SK-N-SH (cell line): ENCODE measurements around the gene MAP4. TPM values are rescaled to one million over a fixed set of nuclear protein-coding genes. Genes with fewer than 3 reads are reported as not detected.
A peak's percentile ranks its signal among the peaks of the same experiment; 100 is the strongest.

Experiments
- CTCF ChIA-PET: fragments of 300-600, 350-600 bp; formaldehyde crosslinking; extraction: SDS; loops from one replicate; lab custom pipeline; 2021; lab: Yijun Ruan, JAX
- POLR2A ChIA-PET: fragments of 350-600 bp; sonication (Branson Sonifier 250); formaldehyde crosslinking; extraction: SDS; loops from one replicate; lab custom pipeline; 2020; ENCODE audit warnings: antibody characterized with exemption, inconsistent platforms; lab: Yijun Ruan, JAX
- DNase-seq: peaks from one replicate; pipeline ENCODE4 v3.0.0; 2012
- H2AFZ ChIP-seq: fragments of 200-600 bp; sonication (generic); 2 replicates; pipeline ENCODE4 v1.8.1; 2016; ENCODE audit warnings: antibody characterized with exemption, mild to moderate bottlenecking, low read depth
- H3F3A ChIP-seq: fragments of 200-600 bp; sonication (generic); replicated peaks from 2 replicates; pipeline ENCODE3; 2016; ENCODE audit warnings: antibody characterized with exemption, mild to moderate bottlenecking; ENCODE audit not compliant: insufficient read depth
- H3K27ac ChIP-seq, 2 experiments: fragments of 200-500 bp in 1 of 2; fragments of 200-600 bp in 1 of 2; sonication (Bioruptor generic) in 1 of 2; sonication (generic), shearing (Covaris generic) in 1 of 2; 2 replicates each; pipeline versions ENCODE4 v1.5.1 to v1.6.1; 2014 to 2016; ENCODE audit warnings: low read depth in 2 of 2, inconsistent platforms in 1 of 2, low read length in 1 of 2, mild to moderate bottlenecking in 1 of 2, mixed read lengths in 1 of 2
- H3K27me3 ChIP-seq: fragments of 200-600 bp; sonication (generic), shearing (Covaris generic); 2 replicates; pipeline ENCODE4 v1.6.1; 2016; ENCODE audit warnings: mixed run types; ENCODE audit not compliant: insufficient read depth
- H3K36me3 ChIP-seq, 2 experiments: fragments of 200-500 bp in 1 of 2; fragments of 200-600 bp in 1 of 2; sonication (Bioruptor generic) in 1 of 2; sonication (generic) in 1 of 2; replicated peaks in 1 of 2; 2 replicates each; pipeline versions ENCODE3 to v1.5.1; 2014 to 2016; ENCODE audit warnings: low read length in 1 of 2, mild to moderate bottlenecking in 1 of 2; ENCODE audit not compliant: insufficient read depth in 2 of 2, control insufficient read depth in 1 of 2
- H3K4me1 ChIP-seq, 2 experiments: fragments of 200-500 bp in 1 of 2; fragments of 200-600 bp in 1 of 2; sonication (Bioruptor generic) in 1 of 2; sonication (generic), shearing (Covaris generic) in 1 of 2; 2 replicates each; pipeline versions ENCODE4 v1.5.1 to v1.6.1; 2014 to 2016; ENCODE audit warnings: low read depth in 1 of 2, low read length in 1 of 2, mixed run types in 1 of 2; ENCODE audit not compliant: insufficient read depth in 2 of 2, control insufficient read depth in 1 of 2
- H3K4me2 ChIP-seq: fragments of 200-600 bp; sonication (generic), shearing (Covaris generic); 2 replicates; pipeline ENCODE4 v1.6.1; 2017; ENCODE audit warnings: mixed run types
- H3K4me3 ChIP-seq, 2 experiments: fragments of 200-500 bp in 1 of 2; fragments of 200-600 bp in 1 of 2; sonication (Bioruptor generic) in 1 of 2; sonication (generic), shearing (Covaris generic) in 1 of 2; 2 replicates each; pipeline versions ENCODE4 v1.5.1 to v1.8.1; 2014 to 2016; ENCODE audit warnings: low read depth in 2 of 2, inconsistent platforms in 1 of 2, low read length in 1 of 2, mild to moderate bottlenecking in 1 of 2, mixed read lengths in 1 of 2, moderate library complexity in 1 of 2
- H3K79me2 ChIP-seq: fragments of 200-600 bp; sonication (generic); 2 replicates; pipeline ENCODE4 v1.8.1; 2017; ENCODE audit warnings: mild to moderate bottlenecking; ENCODE audit not compliant: insufficient read depth
- H3K9ac ChIP-seq: fragments of 200-600 bp; sonication (generic); 2 replicates; pipeline ENCODE4 v1.6.1; 2017; ENCODE audit warnings: mixed run types
- H3K9me2 ChIP-seq: fragments of 200-600 bp; sonication (generic); 2 replicates; pipeline ENCODE4 v1.6.1; 2017; ENCODE audit warnings: mixed run types
- H3K9me3 ChIP-seq: fragments of 200-600 bp; sonication (generic); 2 replicates; pipeline ENCODE4 v1.6.1; 2017; ENCODE audit warnings: mixed run types, mild to moderate bottlenecking, moderate library complexity
- H4K20me1 ChIP-seq: fragments of 200-600 bp; sonication (generic); 2 replicates; pipeline ENCODE4 v1.6.1; 2017; ENCODE audit warnings: mild to moderate bottlenecking, mixed run types; ENCODE audit not compliant: insufficient read depth
- ELF1 ChIP-seq: IDR thresholded peaks from 2 replicates; pipeline ENCODE4 v1.4.0; 2012
- RAD21 ChIP-seq: IDR thresholded peaks from 2 replicates; pipeline ENCODE4 v1.6.1; 2012; ENCODE audit warnings: mild to moderate bottlenecking, low read length
- REST ChIP-seq: IDR thresholded peaks from 2 replicates; pipeline ENCODE4 v1.6.1; 2012; ENCODE audit warnings: mild to moderate bottlenecking, low read depth, low read length, moderate library complexity
- SIN3A ChIP-seq: IDR thresholded peaks from 2 replicates; pipeline ENCODE4 v1.6.1; 2012; ENCODE audit warnings: low read depth, mild to moderate bottlenecking, low read length, moderate library complexity, borderline replicate concordance
- SMC3 ChIP-seq: IDR thresholded peaks from 2 replicates; pipeline ENCODE4 v1.6.1; 2012; ENCODE audit warnings: low read depth, low read length, improper control_type of control experiment
- TAF1 ChIP-seq: IDR thresholded peaks from 2 replicates; pipeline ENCODE4 v1.6.1; 2012; ENCODE audit warnings: low read depth, mild to moderate bottlenecking, low read length, moderate library complexity, borderline replicate concordance
- YY1 ChIP-seq: IDR thresholded peaks from 2 replicates; pipeline ENCODE4 v1.4.0; 2012; ENCODE audit warnings: low read depth, mild to moderate bottlenecking
- WGBS: methylation state at CpG from one replicate; pipeline ENCODE4 v1.1.6; 2017; ENCODE audit warnings: low lambda C conversion rate; 5-methylcytosine and 5-hydroxymethylcytosine counted together
- polyA plus RNA-seq, 3 experiments: library from polyadenylated mRNA; depleted of rRNA; stranded (reverse); fragments of >200 nt; gene quantifications; 2 replicates each; pipeline ENCODE4 v1.2.3, GENCODE V29; 2012
- TF ChIP-seq, protein P1 (sequence below): IDR thresholded peaks from 2 replicates; pipeline ENCODE4 v1.4.0; 2012; ENCODE audit warnings: low read depth
- TF ChIP-seq, protein P2 (sequence below): IDR thresholded peaks from 2 replicates; pipeline ENCODE4 v1.4.0; 2012; ENCODE audit warnings: low read depth, borderline replicate concordance
- TF ChIP-seq, protein P3 (sequence below): IDR thresholded peaks from 2 replicates; pipeline ENCODE4; 2012

The MAP4 gene
- polyA plus RNA-seq, 1 of the 3 experiments (the other 2 are of a cell fraction) = 121 TPM

GRCh38 chr3:48047841-48048464 is 31.7 kb upstream of the MAP4 start:
- ChIA-PET CTCF (no interaction called here), POLR2A (no interaction called here)
- no peak overlapping the region for H2AFZ ChIP-seq
- no peak overlapping the region for H3K9ac ChIP-seq
- H3K9me3 ChIP-seq = no peaks in the 10 kb centered on the region
- TF ChIP-seq, protein P1, sequence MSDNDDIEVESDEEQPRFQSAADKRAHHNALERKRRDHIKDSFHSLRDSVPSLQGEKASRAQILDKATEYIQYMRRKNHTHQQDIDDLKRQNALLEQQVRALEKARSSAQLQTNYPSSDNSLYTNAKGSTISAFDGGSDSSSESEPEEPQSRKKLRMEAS = no peak
- TF ChIP-seq TAF1 (no peak), SMC3 (no peak), ELF1 (no peak), SIN3A (no peak), RAD21 (no peak), REST (no peak)
- TF ChIP-seq, protein P2, sequence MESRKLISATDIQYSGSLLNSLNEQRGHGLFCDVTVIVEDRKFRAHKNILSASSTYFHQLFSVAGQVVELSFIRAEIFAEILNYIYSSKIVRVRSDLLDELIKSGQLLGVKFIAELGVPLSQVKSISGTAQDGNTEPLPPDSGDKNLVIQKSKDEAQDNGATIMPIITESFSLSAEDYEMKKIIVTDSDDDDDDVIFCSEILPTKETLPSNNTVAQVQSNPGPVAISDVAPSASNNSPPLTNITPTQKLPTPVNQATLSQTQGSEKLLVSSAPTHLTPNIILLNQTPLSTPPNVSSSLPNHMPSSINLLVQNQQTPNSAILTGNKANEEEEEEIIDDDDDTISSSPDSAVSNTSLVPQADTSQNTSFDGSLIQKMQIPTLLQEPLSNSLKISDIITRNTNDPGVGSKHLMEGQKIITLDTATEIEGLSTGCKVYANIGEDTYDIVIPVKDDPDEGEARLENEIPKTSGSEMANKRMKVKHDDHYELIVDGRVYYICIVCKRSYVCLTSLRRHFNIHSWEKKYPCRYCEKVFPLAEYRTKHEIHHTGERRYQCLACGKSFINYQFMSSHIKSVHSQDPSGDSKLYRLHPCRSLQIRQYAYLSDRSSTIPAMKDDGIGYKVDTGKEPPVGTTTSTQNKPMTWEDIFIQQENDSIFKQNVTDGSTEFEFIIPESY = no peak
- no peaks in the 10 kb centered on the region for H3K27me3 ChIP-seq
- peaks cover 100% of the 10 kb centered on the region for H3K79me2 ChIP-seq
- no peak overlapping the region for H3K4me2 ChIP-seq
- H3F3A ChIP-seq = peaks cover 8% of the 10 kb centered on the region
- H3K4me3 ChIP-seq = no peak overlapping the region
- H3K36me3 ChIP-seq = peaks cover 3 to 38% of the 10 kb centered on the region in 2 experiments
- H3K27ac ChIP-seq = peak overlapping the region in 1 of 2 experiments; percentile 25; a peak in 1 of 4 replicates
- no peak for DNase-seq
- H3K9me2 ChIP-seq = no peaks in the 10 kb centered on the region
- no peaks in the 10 kb centered on the region; a peak in 1 of 4 replicates for H3K4me1 ChIP-seq
- peaks cover 92% of the 10 kb centered on the region for H4K20me1 ChIP-seq

DNA sequence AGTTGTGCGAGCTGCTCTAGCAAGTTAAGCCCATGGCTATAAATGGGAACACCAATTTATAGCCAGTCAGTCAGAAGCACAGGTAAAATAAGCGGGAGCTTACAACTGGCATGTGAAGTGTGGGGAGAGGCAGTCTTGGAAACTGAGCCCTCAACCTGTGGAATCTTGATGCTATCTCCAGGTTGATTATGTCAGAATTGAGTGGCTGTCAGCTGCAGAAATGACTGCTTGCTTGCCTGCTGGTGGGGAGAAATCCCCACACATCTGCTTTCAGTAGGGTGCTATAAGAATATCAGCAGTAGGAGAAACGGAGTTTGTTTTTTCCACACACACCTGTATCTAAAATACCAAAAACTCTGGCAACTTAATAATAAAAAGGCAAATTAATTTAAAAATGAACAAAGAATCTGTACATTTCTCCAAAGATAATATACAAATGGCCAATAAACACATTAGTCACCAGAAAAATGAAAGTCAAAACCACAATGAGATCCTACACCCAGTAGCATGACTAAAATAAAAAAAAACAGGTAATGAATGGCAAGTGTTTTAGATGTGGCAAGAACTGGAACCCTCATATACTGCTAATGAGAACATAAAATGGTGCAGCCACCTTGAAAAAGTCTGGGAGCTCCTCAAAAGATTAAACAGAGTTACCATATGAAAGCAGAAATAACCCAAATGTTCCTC is 26.0 kb upstream of the MAP4 start:
- no peak for DNase-seq

More for the DNA sequence above, 26.0 kb upstream of the MAP4 start:
- Histone ChIP-seq H3K4me3 (no peak overlapping the region), H3K4me1 (peaks cover 3 to 17% of the 10 kb centered on the region in 2 experiments; a peak in 3 of 4 replicates), H3K27ac (peak overlapping the region in 1 of 2 experiments; percentile 90; a peak in 2 of 4 replicates), H3K36me3 (peaks cover 0 to 8% of the 10 kb centered on the region in 2 experiments), H3K9me2 (no peaks in the 10 kb centered on the region), H2AFZ (no peak overlapping the region), H3K27me3 (no peaks in the 10 kb centered on the region), H3K9ac (no peak overlapping the region), H3K4me2 (no peak overlapping the region)
- ChIA-PET CTCF (interaction anchor here (0.9 kb wide), 1 partner anchor 39 kb away, joined by 4 read pairs; no protein-coding TSS in a partner anchor), POLR2A (no interaction called here)
- WGBS = 85% methylated on average over 3 of the region's 3 CpGs
- no peak for TF ChIP-seq YY1
- TF ChIP-seq, protein P3, sequence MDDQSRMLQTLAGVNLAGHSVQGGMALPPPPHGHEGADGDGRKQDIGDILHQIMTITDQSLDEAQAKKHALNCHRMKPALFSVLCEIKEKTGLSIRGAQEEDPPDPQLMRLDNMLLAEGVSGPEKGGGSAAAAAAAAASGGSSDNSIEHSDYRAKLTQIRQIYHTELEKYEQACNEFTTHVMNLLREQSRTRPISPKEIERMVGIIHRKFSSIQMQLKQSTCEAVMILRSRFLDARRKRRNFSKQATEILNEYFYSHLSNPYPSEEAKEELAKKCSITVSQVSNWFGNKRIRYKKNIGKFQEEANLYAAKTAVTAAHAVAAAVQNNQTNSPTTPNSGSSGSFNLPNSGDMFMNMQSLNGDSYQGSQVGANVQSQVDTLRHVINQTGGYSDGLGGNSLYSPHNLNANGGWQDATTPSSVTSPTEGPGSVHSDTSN = 0 out of 2 replicates have a peak, but pooled peaks have one; percentile 24
- TF ChIP-seq, all 33 proteins: peak for 1
- peaks cover 38% of the 10 kb centered on the region for H3F3A ChIP-seq
- H3K79me2 ChIP-seq = peaks cover 93% of the 10 kb centered on the region
- H3K9me3 ChIP-seq = no peaks in the 10 kb centered on the region
- peaks cover 78% of the 10 kb centered on the region for H4K20me1 ChIP-seq
